GM13977 (cell line): ENCODE measurements around the gene KCNK5.

ENCODE experiments used
- DNase-seq: peaks from one replicate; pipeline ENCODE4 v3.0.0; 2012; ENCODE audit warnings: low spot score
- in situ Hi-C: fragments of 300-500 bp; cut with MboI; formaldehyde crosslinking; loops from one replicate; pipeline ENCODE4 v1.12.0; 2022; ENCODE audit warnings: low sequenced_read_pairs, low pct_unique_long_range_greater_than_20kb, mixed read lengths, inconsistent platforms; ENCODE audit not compliant: unreplicated experiment
- TF ChIP-seq, protein P1 (sequence below): IDR thresholded peaks from 2 replicates; pipeline ENCODE4 v1.5.1; 2012; ENCODE audit warnings: mild to moderate bottlenecking, control low read depth; ENCODE audit not compliant: insufficient read depth; ENCODE audit errors: extremely low read depth, missing control alignments

KCNK5 gene, protein sequence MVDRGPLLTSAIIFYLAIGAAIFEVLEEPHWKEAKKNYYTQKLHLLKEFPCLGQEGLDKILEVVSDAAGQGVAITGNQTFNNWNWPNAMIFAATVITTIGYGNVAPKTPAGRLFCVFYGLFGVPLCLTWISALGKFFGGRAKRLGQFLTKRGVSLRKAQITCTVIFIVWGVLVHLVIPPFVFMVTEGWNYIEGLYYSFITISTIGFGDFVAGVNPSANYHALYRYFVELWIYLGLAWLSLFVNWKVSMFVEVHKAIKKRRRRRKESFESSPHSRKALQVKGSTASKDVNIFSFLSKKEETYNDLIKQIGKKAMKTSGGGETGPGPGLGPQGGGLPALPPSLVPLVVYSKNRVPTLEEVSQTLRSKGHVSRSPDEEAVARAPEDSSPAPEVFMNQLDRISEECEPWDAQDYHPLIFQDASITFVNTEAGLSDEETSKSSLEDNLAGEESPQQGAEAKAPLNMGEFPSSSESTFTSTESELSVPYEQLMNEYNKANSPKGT

DNA sequence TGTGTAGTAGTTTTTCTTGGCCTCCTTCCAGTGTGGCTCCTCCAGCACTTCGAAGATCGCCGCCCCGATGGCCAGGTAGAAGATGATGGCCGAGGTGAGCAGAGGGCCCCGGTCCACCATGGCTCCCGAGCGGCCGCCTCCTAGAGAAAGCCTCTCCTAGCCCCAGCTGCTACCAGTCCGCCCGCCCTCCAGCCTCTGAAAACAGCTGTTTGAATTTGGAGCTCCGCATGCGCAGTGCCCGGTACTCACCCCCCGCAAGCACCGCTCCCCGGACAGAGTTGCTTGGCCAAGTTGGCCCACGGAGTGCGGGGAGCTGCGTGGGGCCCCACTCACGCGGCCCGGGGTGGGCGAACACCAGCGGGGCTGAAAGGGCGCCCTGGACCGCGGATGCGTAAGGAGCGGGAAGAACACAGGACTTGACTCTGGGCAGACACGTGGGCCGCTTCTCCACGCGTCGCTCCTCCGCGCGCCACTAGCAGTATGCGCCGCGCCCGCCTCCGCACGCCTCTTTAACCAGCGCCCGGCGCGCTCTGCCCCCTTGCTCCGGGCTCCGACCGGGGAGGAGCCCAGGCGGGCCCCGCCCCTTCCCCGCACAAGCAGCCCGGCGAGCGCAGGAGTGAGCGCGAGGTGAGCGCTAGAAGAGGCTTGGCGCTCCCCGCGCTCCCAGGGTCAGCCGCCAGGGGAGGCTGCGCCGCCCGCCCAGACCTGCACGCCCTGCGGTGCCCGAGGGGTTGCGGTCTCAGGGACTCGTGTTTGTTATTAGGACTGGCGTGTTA, at the start of gene KCNK5:
Gene KCNK5 (minus strand): TSS at position 484 of the 776 bp plus-strand sequence. CDS start 364 bp downstream, at position 120.
- TF ChIP-seq, protein P1, sequence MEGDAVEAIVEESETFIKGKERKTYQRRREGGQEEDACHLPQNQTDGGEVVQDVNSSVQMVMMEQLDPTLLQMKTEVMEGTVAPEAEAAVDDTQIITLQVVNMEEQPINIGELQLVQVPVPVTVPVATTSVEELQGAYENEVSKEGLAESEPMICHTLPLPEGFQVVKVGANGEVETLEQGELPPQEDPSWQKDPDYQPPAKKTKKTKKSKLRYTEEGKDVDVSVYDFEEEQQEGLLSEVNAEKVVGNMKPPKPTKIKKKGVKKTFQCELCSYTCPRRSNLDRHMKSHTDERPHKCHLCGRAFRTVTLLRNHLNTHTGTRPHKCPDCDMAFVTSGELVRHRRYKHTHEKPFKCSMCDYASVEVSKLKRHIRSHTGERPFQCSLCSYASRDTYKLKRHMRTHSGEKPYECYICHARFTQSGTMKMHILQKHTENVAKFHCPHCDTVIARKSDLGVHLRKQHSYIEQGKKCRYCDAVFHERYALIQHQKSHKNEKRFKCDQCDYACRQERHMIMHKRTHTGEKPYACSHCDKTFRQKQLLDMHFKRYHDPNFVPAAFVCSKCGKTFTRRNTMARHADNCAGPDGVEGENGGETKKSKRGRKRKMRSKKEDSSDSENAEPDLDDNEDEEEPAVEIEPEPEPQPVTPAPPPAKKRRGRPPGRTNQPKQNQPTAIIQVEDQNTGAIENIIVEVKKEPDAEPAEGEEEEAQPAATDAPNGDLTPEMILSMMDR: peak; percentile 46
- peak; percentile 88 for DNase-seq
- in situ Hi-C loops: no loop called here

DNA sequence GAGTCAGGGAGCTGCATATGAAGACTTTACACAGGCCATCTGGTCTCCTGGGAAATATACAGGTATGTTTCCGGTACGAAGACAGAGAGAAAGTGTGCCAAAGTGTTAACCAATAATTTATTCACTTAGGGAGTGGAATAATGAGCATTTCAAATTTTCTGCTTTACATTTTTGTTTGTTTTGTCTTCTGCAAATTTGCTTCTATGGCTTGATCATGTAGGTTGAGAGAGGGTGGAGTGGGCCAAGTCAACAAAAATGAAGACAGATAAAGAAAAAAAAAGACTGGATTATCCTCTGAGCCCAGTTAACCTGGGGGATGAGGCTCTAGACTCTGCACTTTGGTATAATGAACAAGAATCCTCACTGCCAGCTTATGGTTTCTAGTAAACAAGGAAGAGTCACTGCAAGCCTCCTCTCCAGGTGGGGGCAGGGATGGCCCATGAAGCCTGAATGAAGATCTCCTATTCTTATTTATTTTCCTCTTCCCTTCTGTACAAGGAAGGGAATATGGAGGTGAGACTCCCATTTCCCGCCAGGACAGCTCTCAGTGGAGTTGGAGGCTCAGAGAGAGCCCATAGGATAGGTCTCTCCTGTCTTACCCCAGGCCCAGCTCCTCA, 47.2 kb upstream of the KCNK5 start:
- no peak for DNase-seq
- in situ Hi-C loops: no loop called here
- TF ChIP-seq, protein P1: no peak

DNA sequence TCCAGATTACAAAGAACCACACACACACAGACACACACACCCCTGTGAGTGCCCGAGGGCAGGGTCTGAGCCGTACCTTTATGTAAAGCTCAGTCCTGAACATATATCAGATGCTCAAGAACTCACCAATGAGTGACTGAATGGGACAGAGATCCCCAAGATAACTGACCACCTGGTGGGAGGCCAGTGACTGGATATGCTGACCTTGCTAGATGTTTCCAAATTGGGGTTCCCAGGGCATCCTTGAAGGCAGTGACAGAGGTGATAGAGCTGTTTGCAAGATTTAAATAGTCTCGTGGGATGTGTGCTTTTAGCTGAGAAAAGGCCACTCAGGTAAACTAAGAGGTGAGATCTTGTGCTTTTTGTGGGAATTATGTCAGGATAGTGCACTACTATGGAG, 45.6 kb upstream of the KCNK5 start:
- in situ Hi-C loops: no loop called here
- TF ChIP-seq, protein P1: no peak
- no peak for DNase-seq

DNA sequence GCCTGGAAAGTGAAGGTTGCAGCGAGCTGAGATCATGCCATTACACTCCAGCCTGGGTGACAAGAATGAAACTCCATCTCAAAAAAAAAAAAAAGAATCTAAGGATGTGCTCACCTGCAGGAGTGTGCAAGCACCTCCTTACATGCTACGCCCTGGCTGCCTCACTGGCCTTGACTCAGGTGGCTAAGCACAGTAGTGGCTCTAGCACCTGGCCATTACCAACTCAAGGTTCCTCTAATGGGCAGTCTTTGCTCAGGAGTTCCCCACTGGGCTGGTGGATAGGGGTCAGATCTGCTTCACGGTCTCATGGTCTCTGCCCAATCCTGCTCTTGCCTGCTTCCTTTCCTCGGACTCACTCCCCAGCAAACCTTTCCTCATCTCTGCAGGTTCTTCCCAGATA, 45.2 kb upstream of the KCNK5 start:
- no peak for DNase-seq
- in situ Hi-C loops: no loop called here
- TF ChIP-seq, protein P1: no peak

DNA sequence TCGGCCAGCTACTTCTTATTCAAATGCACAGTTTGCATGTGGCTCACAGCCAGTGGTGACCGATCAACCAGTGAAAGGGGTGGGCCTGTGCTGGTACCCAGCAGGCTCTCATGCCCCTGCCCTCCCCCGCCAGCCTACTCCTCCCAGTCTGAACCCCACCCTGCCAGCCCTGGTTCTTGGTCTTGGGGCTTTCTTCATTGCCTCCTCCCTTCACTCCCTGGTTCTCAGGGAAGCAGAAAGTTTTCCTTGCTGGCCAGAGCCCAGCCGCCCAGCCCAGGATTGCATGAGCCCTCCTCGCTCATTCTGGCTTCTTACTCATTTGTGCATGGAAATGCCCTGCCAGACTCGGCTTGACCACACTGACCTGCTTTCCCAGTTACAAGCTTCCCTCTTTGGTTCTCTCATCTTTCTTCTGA, 44.1 kb upstream of the KCNK5 start:
- in situ Hi-C loops: no loop called here
- TF ChIP-seq, protein P1: no peak
- DNase-seq: no peak

DNA sequence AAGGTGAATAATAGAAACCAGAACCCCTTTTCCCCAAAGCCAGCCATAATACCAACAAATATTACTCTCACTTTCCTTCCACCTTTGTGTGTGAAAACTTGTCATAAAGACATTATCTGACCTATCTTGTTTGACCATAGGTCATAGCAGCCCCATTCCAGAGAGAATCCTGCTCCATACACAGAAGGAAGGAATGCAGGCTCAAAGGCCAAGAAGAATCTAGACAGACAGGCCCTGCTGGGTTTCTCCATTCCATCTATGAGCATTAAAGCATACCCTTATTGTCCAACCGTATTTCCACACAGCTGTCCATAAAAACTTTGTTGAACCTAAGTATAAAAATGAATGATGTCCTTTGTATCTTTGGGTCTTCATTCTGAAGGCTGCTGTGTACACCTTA, 40.7 kb upstream of the KCNK5 start:
- in situ Hi-C loops: no loop called here
- no peak for DNase-seq
- TF ChIP-seq, protein P1: no peak
